Neural progenitor cell (in vitro differentiated cells): ENCODE data around the gene RPH3AL.

ENCODE experiments used
- CTCF ChIP-seq: fragments of 200-600 bp; sonication (generic); IDR thresholded peaks from 2 replicates; pipeline ENCODE4 v1.5.1; 2017; ENCODE audit warnings: antibody characterized with exemption, mild to moderate bottlenecking
- EZH2 ChIP-seq: fragments of 200-600 bp; sonication (generic); IDR thresholded peaks from 2 replicates; pipeline ENCODE4 v1.6.1; 2017; ENCODE audit warnings: antibody characterized with exemption, mild to moderate bottlenecking, moderate library complexity

GRCh38 chr17:231191-231965 is 121.2 kb downstream of the RPH3AL start:
- TF ChIP-seq EZH2 = no peak
- TF ChIP-seq CTCF = no peak
